ENCODE results near the gene USHBP1. TPM values are rescaled to one million over a fixed set of nuclear protein-coding genes. Genes with fewer than 3 reads are reported as not detected.

The USHBP1 gene
- total and polyA plus RNA-seq, 3 donors from 2014 or later = 2.0 to 5.6 (median 2.6) TPM

DNA sequence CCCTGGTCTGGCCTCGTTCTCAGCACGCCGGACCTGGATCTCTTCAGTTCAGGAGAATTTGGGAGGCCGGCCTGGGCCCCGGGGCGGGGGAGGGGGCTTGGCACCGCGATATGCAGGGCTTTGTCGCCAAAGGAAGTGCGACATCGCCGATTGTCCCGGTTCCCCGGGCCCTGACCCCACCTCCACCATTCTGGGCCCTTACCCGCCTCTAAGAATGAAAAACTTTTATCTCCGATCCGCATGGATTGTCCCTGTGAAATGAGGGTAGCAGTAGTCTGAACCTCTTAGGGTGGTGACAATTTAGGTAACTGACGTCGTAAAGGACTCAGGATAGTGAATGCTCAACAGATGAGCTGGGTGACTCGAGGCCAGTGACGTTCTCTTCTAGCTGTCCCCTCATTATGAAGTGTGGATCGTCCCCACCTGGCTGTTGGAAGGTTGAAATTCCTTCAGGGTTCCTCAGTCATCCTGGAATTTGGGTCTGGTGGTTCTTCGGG lies 45.5 kb upstream of the USHBP1 start:
- Histone ChIP-seq H3K36me3 (ENCODE audit: low read depth, missing control alignments) (no peaks in the 10 kb centered on the region), H3K9me3 (no peaks in the 10 kb centered on the region), H3K27ac (peak overlapping the region; percentile 64 to 74), H3K4me3 (peak overlapping the region; percentile 79 to 98), H3K4me1 (peaks cover 29% of the 10 kb centered on the region), H3K27me3 (no peaks in the 10 kb centered on the region)
- no peak for DNase-seq
- TF ChIP-seq, protein P1, sequence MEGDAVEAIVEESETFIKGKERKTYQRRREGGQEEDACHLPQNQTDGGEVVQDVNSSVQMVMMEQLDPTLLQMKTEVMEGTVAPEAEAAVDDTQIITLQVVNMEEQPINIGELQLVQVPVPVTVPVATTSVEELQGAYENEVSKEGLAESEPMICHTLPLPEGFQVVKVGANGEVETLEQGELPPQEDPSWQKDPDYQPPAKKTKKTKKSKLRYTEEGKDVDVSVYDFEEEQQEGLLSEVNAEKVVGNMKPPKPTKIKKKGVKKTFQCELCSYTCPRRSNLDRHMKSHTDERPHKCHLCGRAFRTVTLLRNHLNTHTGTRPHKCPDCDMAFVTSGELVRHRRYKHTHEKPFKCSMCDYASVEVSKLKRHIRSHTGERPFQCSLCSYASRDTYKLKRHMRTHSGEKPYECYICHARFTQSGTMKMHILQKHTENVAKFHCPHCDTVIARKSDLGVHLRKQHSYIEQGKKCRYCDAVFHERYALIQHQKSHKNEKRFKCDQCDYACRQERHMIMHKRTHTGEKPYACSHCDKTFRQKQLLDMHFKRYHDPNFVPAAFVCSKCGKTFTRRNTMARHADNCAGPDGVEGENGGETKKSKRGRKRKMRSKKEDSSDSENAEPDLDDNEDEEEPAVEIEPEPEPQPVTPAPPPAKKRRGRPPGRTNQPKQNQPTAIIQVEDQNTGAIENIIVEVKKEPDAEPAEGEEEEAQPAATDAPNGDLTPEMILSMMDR (IDR thresholded peaks at IDR 0.05) = no peak
- no peak for TF ChIP-seq POLR2A (IDR thresholded peaks at IDR 0.05)
- WGBS, 2 donors = 6% methylated on average over 13 to 23 of the region's 23 CpGs
- intact Hi-C loops (cut with DNase I; ENCODE audit: low total_unique reads) = no loop called here

DNA sequence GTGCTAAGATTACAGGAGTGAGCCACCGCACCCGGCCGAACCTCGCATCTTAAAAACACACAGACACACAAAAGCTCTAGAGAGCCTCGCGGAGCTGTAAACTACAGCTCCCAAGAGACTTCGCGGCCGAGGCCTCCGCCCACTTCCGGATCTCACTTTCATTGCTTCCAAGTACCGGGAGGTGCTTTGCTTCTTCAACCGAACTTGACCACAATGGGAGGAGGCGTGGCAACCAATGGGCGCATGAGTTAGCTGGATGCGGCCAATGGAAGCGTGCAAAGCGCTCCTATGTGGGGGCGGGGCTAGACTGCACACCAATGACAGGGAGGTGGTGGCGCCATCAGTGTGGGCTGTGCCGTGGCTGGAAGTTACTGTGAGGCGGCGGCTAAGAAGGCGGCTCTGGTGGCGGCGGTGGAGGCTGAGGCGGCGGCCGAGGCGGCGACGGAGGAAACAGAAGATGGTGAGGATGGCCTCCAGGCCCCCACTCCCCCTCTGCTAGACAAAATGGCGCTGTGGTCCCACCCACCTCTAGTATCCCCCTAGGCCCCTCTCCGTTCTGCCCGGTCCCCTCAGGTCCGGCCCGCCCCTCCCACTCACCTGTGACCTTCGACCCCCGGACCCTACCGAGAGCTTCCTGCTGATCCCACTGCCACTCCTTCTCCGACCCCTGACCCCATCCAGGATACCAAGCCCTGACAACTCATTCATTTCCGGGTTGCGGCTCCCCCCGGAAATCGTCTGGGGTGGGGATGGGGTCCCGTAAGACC lies 44.8 kb upstream of the USHBP1 start, which contains the start of gene DDA1:
TSS of gene DDA1 (plus strand) at position 366 of the 767 bp plus-strand sequence. CDS start at position 458, 92 bp downstream.
- intact Hi-C loops (cut with DNase I; ENCODE audit: low total_unique reads) = no loop called here
- 0 to 1% methylated on average over 24 to 46 of the region's 46 CpGs for WGBS, 2 donors

DNA sequence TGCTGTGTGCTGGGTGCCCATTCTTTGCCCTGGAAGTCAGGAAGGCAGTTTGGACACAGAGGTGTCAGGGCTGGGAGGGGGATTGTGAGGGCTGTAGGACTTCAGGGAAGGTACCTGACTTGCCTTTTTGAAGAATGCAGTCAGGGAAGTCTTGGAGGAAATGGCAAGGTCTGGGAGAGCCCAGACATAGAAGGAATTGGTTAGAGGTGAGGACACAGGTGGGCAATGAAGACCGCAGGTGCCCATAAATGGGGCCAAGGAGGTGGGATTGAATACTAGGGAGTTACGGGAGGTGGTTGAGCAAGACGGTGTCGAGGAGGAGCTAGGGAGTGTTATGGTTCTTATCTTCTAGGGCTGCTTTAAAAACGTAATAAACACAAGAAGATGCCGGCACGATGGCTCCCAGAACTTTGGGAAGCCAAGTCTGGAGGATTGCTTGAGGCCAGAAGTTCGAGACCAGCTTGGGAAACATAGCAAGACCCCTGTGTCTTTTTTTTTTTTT lies 43.4 kb upstream of the USHBP1 start:
- DNase-seq = no peak
- TF ChIP-seq POLR2A (IDR thresholded peaks at IDR 0.05) = no peak
- TF ChIP-seq, protein P1 (IDR thresholded peaks at IDR 0.05) = no peak
- intact Hi-C loops (cut with DNase I; ENCODE audit: low total_unique reads) = no loop called here
- H3K27me3 ChIP-seq = no peaks in the 10 kb centered on the region
- WGBS, 2 donors = 65 to 69% methylated on average over 8 of the region's 8 CpGs
- peaks cover 44% of the 10 kb centered on the region for H3K4me1 ChIP-seq
- no peaks in the 10 kb centered on the region for H3K36me3 ChIP-seq (ENCODE audit: low read depth, missing control alignments)
- no peak overlapping the region for H3K27ac ChIP-seq
- H3K4me3 ChIP-seq = no peak overlapping the region
- H3K9me3 ChIP-seq = no peaks in the 10 kb centered on the region

More for the DNA sequence above, 44.8 kb upstream of the USHBP1 start, which contains the start of gene DDA1:
- Histone ChIP-seq H3K4me3 (peak within 1 kb of the TSS; percentile 79 to 98), H3K27me3 (no peaks in the 10 kb centered on the region), H3K4me1 (peaks cover 34% of the 10 kb centered on the region), H3K36me3 (ENCODE audit: low read depth, missing control alignments) (no peaks in the 10 kb centered on the region), H3K9me3 (no peaks in the 10 kb centered on the region), H3K27ac (peak within 1 kb of the TSS; percentile 64 to 74)
- peak; percentile 100 for DNase-seq
- TF ChIP-seq POLR2A (IDR thresholded peaks at IDR 0.05) = no peak
- TF ChIP-seq, protein P1 (IDR thresholded peaks at IDR 0.05) = no peak

DNA sequence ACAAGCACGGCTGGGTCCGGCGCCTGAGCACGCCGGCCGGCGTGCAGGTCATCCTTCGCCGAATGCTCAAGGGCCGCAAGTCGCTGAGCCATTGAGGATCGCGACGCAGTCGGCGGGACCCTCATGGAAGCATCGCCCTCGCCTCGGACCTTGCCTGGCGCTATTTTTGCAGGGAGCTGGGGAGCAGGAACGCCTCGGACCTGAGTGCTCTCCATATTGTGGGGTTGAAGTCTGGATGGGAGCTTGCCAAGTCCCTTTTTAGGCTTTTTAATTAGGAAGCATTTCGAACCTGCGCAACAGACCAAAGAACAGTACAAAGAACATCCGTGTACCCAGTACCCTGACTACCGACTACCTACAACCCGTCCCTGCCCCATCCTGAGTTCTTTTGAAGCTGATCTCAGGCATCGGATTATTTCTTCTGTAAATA lies 41.8 kb upstream of the USHBP1 start:
- peak overlapping the region; percentile 67 to 77 for H3K4me3 ChIP-seq
- no peaks in the 10 kb centered on the region for H3K27me3 ChIP-seq
- H3K4me1 ChIP-seq = peaks cover 42% of the 10 kb centered on the region
- no peak for DNase-seq
- intact Hi-C loops (cut with DNase I; ENCODE audit: low total_unique reads) = no loop called here
- peak overlapping the region; percentile 81 to 84 for H3K27ac ChIP-seq
- TF ChIP-seq POLR2A (IDR thresholded peaks at IDR 0.05) = no peak
- TF ChIP-seq, protein P1 (IDR thresholded peaks at IDR 0.05) = no peak
- no peaks in the 10 kb centered on the region for H3K9me3 ChIP-seq
- WGBS, 2 donors = 5% methylated on average over 28 of the region's 28 CpGs
- H3K36me3 ChIP-seq (ENCODE audit: low read depth, missing control alignments) = no peaks in the 10 kb centered on the region

Measured in testis (tissue), 3 donors.